HCT116 (cell line): ENCODE measurements around the gene PRKCA. TPM values are rescaled to one million over a fixed set of nuclear protein-coding genes. Genes with fewer than 3 reads are reported as not detected.
A peak's percentile ranks its signal among the peaks of the same experiment; 100 is the strongest.

Experiments
- ATAC-seq: fragments of 200-7000 bp; cut with Tn5 transposase; 2 replicates; pipeline ENCODE4 v1.9.1; 2020; ENCODE audit warnings: mild to moderate bottlenecking, moderate library complexity
- BruUV-seq: library from RNA; stranded (reverse); fragments of 400-500 nt; replicated peaks from 2 replicates; lab custom pipeline; 2021; lab: Mats Ljungman, UMichigan
- CTCF ChIA-PET: fragments of 300-600 bp; sonication (Branson Sonifier 250); formaldehyde crosslinking; loops from one replicate; lab custom pipeline; 2021; ENCODE audit warnings: antibody characterized with exemption; lab: Charles Lee
- POLR2A ChIA-PET: fragments of 300-600, 350-600 bp; sonication (Branson Sonifier 250); formaldehyde crosslinking; loops from one replicate; lab custom pipeline; 2021; ENCODE audit warnings: antibody characterized with exemption; lab: Charles Lee
- RAD21 ChIA-PET, 2 experiments: fragments of 300-600 bp; sonication (Branson Sonifier 250); formaldehyde crosslinking; loops; one replicate each; lab custom pipeline; 2023; ENCODE audit warnings: low total read pairs in 2 of 2; ENCODE audit not compliant: uncharacterized antibody in 2 of 2, unreplicated experiment in 2 of 2, low non-redundant PET in 1 of 2; lab: Charles Lee
- DNase-seq: peaks from one replicate; pipeline ENCODE4 v3.0.0-alpha.2; 2010; ENCODE audit warnings: low read depth, low spot score
- H2AFZ ChIP-seq: fragments of 200-600 bp; shearing (Covaris generic), sonication (generic); 2 replicates; pipeline ENCODE4 v1.6.1; 2017; ENCODE audit warnings: low read depth, mixed run types, mixed read lengths, antibody characterized with exemption, low read length; ENCODE audit not compliant: poor library complexity, severe bottlenecking
- H3K27ac ChIP-seq: 2 replicates; pipeline ENCODE4 v1.5.1; 2012; ENCODE audit warnings: low read depth, low read length
- H3K27me3 ChIP-seq: fragments of 200-600 bp; sonication (generic); 2 replicates; pipeline ENCODE4 v1.6.1; 2016; ENCODE audit warnings: mixed run types, low read length, mixed read lengths; ENCODE audit not compliant: insufficient read depth
- H3K36me3 ChIP-seq, 2 experiments: fragments of 200-500 bp in 1 of 2; fragments of 200-600 bp in 1 of 2; sonication (Bioruptor generic) in 1 of 2; sonication (generic) in 1 of 2; 2 replicates each; pipeline versions ENCODE4 v1.5.1 to v1.6.1; 2014 to 2016; ENCODE audit warnings: low read length in 2 of 2, inconsistent platforms in 1 of 2, mixed read lengths in 1 of 2, mixed run types in 1 of 2; ENCODE audit not compliant: insufficient read depth in 2 of 2, control insufficient read depth in 1 of 2
- H3K4me1 ChIP-seq, 2 experiments: fragments of 200-600 bp in 1 of 2; sonication (generic) in 1 of 2; 2 replicates each; pipeline versions ENCODE4 v1.5.1 to v1.6.1; 2012 to 2017; ENCODE audit warnings: low read length in 2 of 2, inconsistent platforms in 1 of 2, mild to moderate bottlenecking in 1 of 2, mixed read lengths in 1 of 2, mixed run types in 1 of 2, moderate library complexity in 1 of 2; ENCODE audit not compliant: insufficient read depth in 2 of 2, control insufficient read depth in 1 of 2
- H3K4me2 ChIP-seq: fragments of 200-600 bp; sonication (generic); 2 replicates; pipeline ENCODE4 v1.6.1; 2017; ENCODE audit warnings: mixed run types, low read length, mixed read lengths
- H3K4me3 ChIP-seq, 2 experiments: fragments of 200-600 bp in 1 of 2; sonication (generic) in 1 of 2; replicated peaks in 1 of 2; 2 replicates each; pipeline ENCODE4 v1.5.1; 2011 to 2016; ENCODE audit warnings: low read length in 2 of 2, control low read depth in 1 of 2, low read depth in 1 of 2, mild to moderate bottlenecking in 1 of 2, mixed read lengths in 1 of 2, mixed run types in 1 of 2
- H3K79me2 ChIP-seq: fragments of 200-600 bp; sonication (generic); 2 replicates; pipeline ENCODE4 v1.6.1; 2017; ENCODE audit warnings: mild to moderate bottlenecking, mixed run types, low read length, moderate library complexity, mixed read lengths; ENCODE audit not compliant: insufficient read depth
- H3K9ac ChIP-seq: fragments of 200-600 bp; sonication (generic); 2 replicates; pipeline ENCODE4 v1.6.1; 2016; ENCODE audit warnings: low read length, mixed read lengths
- H3K9me2 ChIP-seq: fragments of 200-600 bp; sonication (generic), shearing (Covaris generic); 2 replicates; pipeline ENCODE4 v1.6.1; 2017; ENCODE audit warnings: mixed run types, mild to moderate bottlenecking, moderate library complexity; ENCODE audit not compliant: insufficient read depth
- H3K9me3 ChIP-seq, 2 experiments: fragments of 200-500 bp in 1 of 2; fragments of 200-600 bp in 1 of 2; sonication (Bioruptor generic) in 1 of 2; sonication (generic) in 1 of 2; 2 replicates each; pipeline ENCODE4 v1.6.1; 2014 to 2017; ENCODE audit warnings: low read length in 2 of 2, mixed read lengths in 2 of 2, inconsistent platforms in 1 of 2, low read depth in 1 of 2, mild to moderate bottlenecking in 1 of 2, mixed run types in 1 of 2, moderate library complexity in 1 of 2; ENCODE audit not compliant: control insufficient read depth in 1 of 2, insufficient read depth in 1 of 2
- H4K20me1 ChIP-seq: fragments of 200-600 bp; sonication (generic), shearing (Covaris generic); 2 replicates; pipeline ENCODE4 v1.6.1; 2017; ENCODE audit warnings: mixed run types, mild to moderate bottlenecking, moderate library complexity; ENCODE audit not compliant: insufficient read depth
- EGR1 ChIP-seq: IDR thresholded peaks from 2 replicates; pipeline ENCODE4 v1.6.1; 2012; ENCODE audit warnings: low read depth
- ELF1 ChIP-seq: IDR thresholded peaks from 2 replicates; pipeline ENCODE4 v1.6.1; 2012; ENCODE audit warnings: low read depth, borderline replicate concordance
- EZH2 ChIP-seq: fragments of 200-600 bp; sonication (generic); IDR thresholded peaks from 2 replicates; pipeline ENCODE4 v1.6.1; 2017; ENCODE audit warnings: antibody characterized with exemption, mixed run types
- RAD21 ChIP-seq: IDR thresholded peaks from 2 replicates; pipeline ENCODE4 v1.6.1; 2012; ENCODE audit warnings: low read depth, mild to moderate bottlenecking
- SP1 ChIP-seq: IDR thresholded peaks from 2 replicates; pipeline ENCODE4 v1.6.1; 2012; ENCODE audit warnings: low read depth
- TCF7L2 ChIP-seq: IDR thresholded peaks from 2 replicates; pipeline ENCODE4 v1.7.0; 2011; ENCODE audit warnings: borderline replicate concordance, inconsistent platforms; ENCODE audit not compliant: insufficient read depth, insufficient read length; ENCODE audit errors: extremely low read depth
- ZBTB33 ChIP-seq: IDR thresholded peaks from 2 replicates; pipeline ENCODE4 v1.6.1; 2011; ENCODE audit warnings: mild to moderate bottlenecking, low read length, moderate library complexity; ENCODE audit not compliant: insufficient replicate concordance; ENCODE audit errors: extremely low read depth
- ZNF274 ChIP-seq: fragments of 200-500 bp; sonication (Bioruptor generic); IDR thresholded peaks from 2 replicates; pipeline ENCODE4 v1.6.1; 2014; ENCODE audit warnings: mild to moderate bottlenecking, low read depth, low read length, inconsistent platforms
- intact Hi-C: fragments of 100-400 bp; cut with micrococcal nuclease; formaldehyde crosslinking; loops from 2 replicates; pipeline ENCODE4 v1.10.0; 2022
- total RNA-seq: library from RNA; stranded (reverse); gene quantifications from one replicate; pipeline ENCODE4 v1.2.1, GENCODE V29; 2021; ENCODE audit not compliant: unreplicated experiment

PRKCA gene
- total RNA-seq, 1 experiment from 2014 or later, result 18.8 TPM

GRCh38 chr17:66667491-66668030, 365.1 kb downstream of the PRKCA start:
- CTCF ChIA-PET, result no interaction called here
- RAD21 ChIA-PET, result interaction anchor here in 1 of 2 experiments (0.5 kb wide), 1 partner anchor 467 kb away, joined by 3 read pairs; no protein-coding TSS in a partner anchor
- DNase-seq, result no peak
- no peaks in the 10 kb centered on the region for H3K9me3 ChIP-seq
- H3K9ac ChIP-seq, result no peak overlapping the region
- TF ChIP-seq EGR1 (0 out of 2 replicates have a peak, but pooled peaks have one; percentile 31), TCF7L2 (no peak), ZNF274 (no peak), EZH2 (no peak)
- no peak overlapping the region for H3K4me2 ChIP-seq
- H4K20me1 ChIP-seq, result no peaks in the 10 kb centered on the region
- H3K27ac ChIP-seq, result no peak overlapping the region
- no peak overlapping the region for H2AFZ ChIP-seq
- no peaks in the 10 kb centered on the region for H3K27me3 ChIP-seq
- no peaks in the 10 kb centered on the region for H3K36me3 ChIP-seq
- POLR2A ChIA-PET, result no interaction called here
- BruUV-seq, result no TSS peak
- H3K9me2 ChIP-seq, result no peaks in the 10 kb centered on the region
- 0 out of 2 replicates have a peak, but pooled peaks have one; percentile 25 for ATAC-seq
- intact Hi-C loops, result no loop called here
- peaks cover 3 to 16% of the 10 kb centered on the region in 2 experiments for H3K4me1 ChIP-seq
- no peaks in the 10 kb centered on the region for H3K79me2 ChIP-seq
- no peak overlapping the region for H3K4me3 ChIP-seq

GRCh38 chr17:66670206-66670605, 367.8 kb downstream of the PRKCA start:
- TF ChIP-seq ELF1 (no peak), SP1 (no peak), ZBTB33 (no peak), RAD21 (no peak), TCF7L2 (no peak)
- intact Hi-C loops, result loop anchor here (10.0 kb wide), 2 partner anchors 245 to 1375 kb away; no protein-coding TSS in a partner anchor
- no peak overlapping the region for H3K4me3 ChIP-seq
- no peaks in the 10 kb centered on the region for H4K20me1 ChIP-seq
- H3K27me3 ChIP-seq, result no peaks in the 10 kb centered on the region
- ChIA-PET RAD21 (no interaction called here), POLR2A (no interaction called here), CTCF (interaction anchor here (1.0 kb wide), 1 partner anchor 469 kb away, joined by 3 read pairs; no protein-coding TSS in a partner anchor)
- H3K79me2 ChIP-seq, result no peaks in the 10 kb centered on the region
- no TSS peak for BruUV-seq
- no peaks in the 10 kb centered on the region for H3K9me3 ChIP-seq
- no peak overlapping the region for H3K9ac ChIP-seq
- H3K9me2 ChIP-seq, result no peaks in the 10 kb centered on the region
- no peak overlapping the region for H2AFZ ChIP-seq
- H3K36me3 ChIP-seq, result no peaks in the 10 kb centered on the region
- no peak overlapping the region for H3K4me2 ChIP-seq
- DNase-seq (no peak), ATAC-seq (no peak)
- no peak overlapping the region for H3K27ac ChIP-seq
- peaks cover 0 to 12% of the 10 kb centered on the region in 2 experiments; a peak in 2 of 4 replicates for H3K4me1 ChIP-seq
